Fibroblast of skin of left biceps (primary cell): Measurements from ENCODE around the gene EIF2B2.

ENCODE experiments used
- DNase-seq, 2 experiments: peaks; one replicate each; pipeline ENCODE4 v3.0.0-alpha.2; 2013; ENCODE audit warnings: low read depth in 2 of 2

Gene EIF2B2

DNA sequence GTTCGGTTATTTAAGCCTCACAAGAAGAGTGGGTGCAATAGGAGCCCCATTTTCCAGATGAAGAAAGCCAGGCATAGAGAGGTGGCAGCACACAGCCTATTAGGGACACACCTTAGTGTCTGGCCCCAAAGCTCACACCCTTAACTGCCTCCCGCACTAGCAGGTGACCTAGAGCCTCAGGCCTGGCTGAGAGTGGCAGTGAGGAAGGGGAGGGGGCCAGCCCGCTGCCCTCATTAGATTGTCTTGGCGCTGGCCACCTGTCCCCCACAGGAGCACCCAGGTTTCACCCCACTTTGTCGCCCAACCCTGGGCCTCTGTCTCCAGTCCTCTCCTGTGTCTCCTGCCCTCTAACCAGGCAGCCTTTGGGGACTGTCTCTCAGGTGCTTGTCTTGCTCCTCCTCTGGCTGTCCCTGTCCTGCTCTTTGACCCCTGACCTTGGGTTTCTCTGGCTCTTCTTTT is 28.8 kb upstream of the EIF2B2 start:
- no peak for DNase-seq

DNA sequence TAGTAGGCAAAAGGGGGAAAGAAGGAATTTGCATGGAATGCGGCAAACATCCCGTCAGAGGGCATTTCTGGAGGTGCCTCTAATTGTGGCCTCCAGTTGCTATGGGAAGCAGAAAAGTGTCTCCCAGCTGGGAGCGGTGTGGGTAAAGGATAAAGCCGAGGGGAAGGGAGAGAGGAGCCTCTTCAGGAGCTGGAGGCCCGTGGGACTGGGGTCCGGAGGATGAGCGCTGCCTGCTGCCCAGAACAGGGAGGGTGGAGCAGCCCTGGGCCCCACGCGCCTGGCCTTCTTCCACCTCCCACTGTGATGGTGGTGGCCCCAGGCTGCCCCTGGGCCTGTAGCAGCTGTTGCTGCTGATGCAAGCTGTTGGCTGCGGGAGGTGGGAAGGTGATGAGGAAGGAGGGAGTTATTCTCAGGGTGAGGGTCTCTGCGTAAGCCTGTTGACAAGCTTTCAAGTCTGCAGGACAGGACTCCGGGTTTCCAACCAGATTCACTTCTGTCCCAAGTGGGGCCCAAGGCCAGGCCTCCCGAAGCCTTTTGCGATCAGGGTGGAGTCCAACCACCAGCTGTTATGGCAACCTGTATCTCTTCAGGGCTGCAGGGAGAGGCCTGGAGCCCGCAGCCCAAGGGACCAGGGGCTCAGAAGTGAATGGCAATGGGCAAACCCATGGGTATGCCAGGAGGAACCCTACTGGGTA is 28.2 kb upstream of the EIF2B2 start:
- DNase-seq = no peak

DNA sequence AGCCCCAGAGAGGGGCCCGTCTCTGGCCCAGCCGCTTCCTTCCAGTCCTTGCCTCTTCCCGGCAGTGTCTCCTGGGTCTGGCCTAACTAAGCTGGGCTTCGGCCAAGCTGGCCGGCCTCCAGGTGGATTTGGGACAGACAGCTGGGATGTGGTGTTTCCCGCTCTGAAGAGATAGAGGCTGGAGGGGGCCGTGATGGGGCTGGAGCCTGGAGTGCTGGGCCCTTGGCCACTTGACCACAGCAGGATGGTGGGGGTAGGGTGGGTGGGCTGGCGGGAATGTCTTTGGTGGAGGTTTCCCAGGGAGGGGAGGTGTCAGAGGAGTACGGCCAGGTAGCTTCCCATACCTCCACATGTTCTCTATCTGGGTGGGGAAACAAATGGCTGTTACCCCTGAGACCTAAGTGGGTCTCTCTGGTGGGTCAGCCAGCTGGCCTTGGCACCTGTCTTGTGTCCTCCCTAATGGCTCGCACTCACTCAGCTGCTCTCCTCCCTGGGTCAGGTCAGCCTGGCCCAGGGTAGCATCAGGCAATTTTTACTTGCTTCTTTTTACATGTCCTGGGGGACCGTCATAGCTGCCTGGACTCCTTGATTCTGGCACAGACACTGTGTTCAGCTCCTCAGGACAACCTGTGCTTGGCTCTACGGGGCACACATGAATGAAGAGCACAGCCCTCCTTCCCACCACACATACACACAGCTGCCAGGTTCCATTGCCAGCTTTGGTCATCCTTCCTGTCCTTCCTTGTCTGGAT is 27.5 kb upstream of the EIF2B2 start:
- no peak for DNase-seq

DNA sequence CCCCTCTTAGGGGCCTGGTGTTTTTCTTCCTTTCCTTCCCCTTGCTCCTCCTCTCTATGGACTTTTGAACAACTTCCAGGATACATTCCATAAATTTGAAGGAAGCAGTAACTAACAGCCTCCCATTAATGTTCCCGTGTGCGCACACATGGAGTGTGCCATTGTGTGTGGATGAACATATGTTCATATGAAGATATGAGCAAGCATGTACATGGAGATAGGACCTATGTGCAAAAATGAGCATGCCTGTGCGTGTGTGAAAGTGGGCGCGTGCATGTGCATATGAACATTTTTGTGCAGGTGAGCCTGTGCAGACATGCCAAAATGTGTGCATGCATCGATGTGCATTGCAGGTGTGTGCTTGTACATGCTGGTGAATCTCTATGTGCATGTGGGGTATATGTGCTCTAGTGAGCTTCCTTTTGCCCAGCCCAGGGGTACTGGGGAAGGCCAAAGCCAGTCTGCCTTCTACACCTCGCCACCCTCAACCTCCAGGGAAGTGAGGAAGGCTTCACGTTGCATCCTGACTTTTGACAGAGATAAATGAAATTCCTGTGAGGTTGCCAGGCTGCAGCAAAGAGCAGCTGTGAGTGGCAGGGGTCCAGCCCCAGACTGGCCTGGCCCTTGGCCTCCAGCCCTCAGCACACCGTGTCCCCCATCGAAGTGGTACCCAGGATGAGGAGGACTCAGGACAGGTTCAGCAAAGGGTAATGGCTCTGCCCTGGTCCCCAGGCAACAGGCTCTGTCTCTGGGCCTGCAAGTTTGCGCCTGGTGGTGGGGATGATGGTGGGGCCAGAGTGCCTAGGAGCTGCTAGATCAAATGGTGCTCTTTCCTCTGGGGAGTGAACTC is 26.2 kb upstream of the EIF2B2 start:
- DNase-seq = no peak

DNA sequence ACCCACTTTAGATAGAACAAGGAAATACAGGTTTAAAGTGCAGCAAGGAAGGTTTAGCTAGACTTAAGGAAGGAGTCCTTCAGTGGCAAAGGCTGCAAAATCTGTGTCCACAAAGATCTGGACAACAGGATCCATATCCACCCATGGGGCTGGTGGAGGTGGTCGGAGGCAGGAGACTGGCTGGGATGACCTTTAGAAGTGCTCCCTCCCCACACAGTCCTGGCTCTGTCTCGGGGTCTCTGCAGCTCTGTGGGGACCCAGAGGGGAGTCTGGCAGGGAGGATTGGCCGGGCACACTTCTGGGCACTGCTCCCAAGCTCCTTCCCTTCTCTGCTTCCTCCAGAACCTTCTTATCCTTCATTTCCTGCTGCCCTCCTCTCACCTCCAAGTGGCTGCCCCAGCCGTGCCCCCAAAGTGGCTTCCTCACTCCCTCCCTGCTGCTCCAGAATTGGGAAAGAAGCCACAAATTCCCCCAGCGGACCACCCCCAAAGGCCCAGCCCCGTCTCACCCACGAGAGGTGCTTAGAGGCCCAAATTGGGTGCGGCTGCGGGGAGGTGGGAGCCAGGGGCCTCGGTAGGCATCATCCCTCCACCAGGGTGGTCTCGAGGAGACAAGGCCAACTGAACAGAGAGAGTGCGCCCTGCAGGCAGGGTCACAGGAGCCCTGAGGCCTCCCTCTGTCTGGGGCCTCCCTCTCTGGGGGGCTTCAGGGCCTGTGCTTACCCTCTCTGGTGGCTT is 25.4 kb upstream of the EIF2B2 start:
- no peak for DNase-seq

DNA sequence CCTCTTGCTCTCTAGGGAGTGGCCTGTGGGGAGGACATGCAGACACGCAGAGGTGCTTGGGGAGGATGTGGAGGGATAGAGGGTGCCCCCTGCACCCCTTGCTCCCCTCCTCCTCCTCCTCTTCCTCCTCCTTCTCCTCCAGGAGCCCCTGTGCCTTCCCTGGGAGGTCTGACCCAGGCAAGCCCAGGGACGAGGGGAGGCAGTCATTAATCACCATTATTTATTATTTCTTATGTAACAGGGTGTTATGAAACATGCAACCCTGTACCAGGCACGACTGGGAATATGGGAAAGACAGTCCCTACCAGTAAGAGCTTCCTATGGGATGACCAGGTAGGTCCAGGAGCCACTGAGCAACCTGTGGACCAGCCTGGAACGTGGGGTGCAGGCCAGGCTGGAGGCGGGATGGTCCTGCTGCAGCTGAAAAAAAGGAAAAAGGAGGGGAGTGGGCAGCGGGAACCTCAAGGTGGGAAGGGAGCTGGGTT is 24.8 kb upstream of the EIF2B2 start:
- DNase-seq = no peak

DNA sequence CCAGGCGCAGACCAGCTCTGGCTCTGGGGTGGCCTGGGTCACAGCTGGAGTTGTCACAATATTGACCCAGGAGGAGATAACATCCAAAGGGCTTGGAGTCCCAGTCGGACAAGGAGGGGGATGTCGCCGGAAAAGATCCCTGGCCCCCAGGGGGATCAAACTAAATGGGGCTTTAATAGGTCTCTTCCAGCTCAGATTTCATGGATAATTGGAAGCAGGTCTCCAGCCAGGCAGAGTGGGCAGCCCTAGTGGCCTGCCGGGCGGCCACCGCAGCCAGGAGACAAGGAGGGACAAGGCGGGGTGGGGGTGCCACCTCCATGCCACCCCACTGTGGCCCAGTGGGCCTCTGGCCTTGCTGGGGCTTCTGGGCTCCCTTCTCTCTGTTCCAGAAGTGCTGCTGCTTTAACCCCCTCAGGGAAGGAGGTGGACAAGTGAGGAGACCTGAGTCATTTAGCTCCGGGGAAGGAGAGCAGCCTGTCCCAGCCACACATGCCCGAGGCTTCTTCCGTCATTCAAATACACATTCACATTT is 24.2 kb upstream of the EIF2B2 start:
- DNase-seq = no peak

DNA sequence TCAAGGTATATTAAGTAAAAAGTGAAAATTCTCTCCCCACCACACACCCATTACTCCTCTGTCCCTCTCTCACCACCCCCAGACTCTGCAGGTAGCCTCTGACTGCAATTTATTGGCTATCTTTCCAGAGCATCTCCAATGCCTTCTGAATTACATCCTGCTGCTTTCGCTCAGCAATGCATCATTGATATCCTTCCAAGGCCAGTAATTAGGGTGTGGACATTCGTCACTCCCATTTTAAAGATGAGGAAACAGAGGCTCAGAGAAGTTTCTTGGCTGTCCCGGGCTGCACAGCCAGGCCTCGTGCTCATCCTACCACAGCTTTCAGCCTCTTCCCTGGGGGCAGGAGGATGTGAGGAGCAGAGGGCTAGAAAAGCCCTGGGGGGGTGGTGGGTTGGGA is 23.7 kb upstream of the EIF2B2 start:
- DNase-seq = no peak

DNA sequence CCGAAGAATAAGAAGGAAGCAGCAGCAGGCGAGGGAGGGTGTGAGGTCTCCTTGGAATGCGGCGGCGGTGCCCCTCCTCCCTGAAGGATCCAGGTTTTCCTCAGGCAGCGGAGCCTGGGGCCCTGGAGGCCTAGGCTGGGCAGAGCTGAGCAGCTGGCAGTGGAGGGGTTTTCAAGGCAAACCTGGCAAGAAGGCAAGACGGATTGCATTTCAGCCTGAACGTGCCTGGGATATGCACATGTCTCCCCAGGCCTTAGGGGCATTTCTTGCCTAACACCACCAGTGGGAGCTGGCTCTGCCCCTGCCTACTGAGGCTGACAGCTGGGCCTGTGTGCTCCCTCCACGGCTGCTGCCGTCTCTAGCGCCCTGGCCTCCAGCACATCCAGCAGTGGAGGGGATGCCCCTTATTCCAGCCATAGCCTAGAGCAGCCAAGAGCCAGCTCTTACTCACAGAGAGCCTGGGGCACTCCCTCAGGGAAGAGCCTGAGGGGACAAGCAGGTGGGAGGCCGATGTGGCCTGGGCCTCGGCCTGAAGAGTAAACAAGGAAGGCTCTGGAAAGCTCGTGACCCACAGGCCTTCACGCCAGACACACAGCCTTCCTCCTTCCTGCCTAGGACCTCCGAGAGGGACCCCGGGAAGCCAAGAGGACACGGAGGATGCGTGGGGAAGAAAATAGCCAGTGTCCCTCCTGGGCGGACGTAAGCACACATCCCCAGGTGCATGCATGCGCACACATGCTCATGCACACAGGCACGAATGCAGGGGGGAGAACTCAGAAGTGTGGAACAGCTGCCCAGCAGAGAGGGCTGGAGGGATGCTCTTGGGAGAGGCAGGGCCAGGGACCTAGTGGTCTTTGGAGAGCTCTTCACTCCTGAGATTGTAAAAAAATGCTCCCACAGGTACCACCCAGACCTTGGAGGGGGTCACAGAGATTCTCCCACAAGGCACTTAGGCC is 23.0 kb upstream of the EIF2B2 start:
- no peak for DNase-seq

DNA sequence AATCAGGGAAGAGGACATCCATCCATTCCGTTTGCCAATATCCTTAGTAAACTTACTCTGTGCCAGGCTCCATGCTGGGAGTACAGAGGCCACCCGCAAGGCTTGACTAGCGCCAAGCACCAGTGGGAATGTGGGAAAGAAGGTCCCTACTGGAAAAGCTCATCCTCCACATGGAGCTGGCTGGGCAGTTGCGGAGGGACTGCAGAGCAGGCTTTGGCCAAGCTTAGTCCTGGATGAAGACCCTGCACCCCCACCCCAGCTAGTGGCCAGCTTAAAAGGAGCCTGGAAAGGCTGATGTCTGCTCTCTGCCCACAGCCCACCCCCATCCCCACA is 22.4 kb upstream of the EIF2B2 start:
- no peak for DNase-seq

DNA sequence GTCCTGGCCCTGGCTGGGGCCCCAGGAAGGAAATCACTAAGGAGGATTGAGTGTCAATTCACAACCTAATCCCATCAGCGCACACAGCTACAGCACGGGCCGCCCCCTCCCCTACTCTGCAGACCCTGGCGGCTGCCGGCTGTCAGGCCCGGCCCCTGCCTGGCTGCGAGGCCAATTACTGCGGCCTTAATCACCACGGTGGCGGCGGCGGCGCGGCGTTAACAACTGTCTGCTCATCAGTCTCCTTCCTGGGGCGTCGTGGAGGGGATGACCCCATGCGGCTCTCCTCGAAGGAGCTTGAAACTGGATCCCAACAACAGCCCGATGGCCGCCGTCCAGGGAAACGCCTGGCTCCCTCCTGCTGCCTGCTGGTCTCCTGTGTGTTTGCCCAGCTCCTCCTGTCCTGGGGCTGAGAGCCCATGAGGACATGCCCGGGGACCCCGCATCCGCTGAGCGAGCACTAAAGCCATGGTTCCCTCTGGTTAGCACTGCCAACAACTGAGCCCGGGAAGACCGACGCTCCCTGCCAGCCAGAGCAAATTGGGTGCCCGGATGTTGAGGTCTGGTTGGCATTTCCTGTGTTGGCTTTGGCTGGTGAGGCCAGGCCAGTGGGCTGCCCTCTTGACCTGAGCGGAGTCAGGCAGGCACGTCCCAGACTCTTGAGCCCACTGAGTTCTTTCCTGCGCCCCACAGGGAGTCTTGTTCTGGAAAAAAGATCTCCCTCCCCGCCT is 21.8 kb upstream of the EIF2B2 start:
- no peak for DNase-seq

DNA sequence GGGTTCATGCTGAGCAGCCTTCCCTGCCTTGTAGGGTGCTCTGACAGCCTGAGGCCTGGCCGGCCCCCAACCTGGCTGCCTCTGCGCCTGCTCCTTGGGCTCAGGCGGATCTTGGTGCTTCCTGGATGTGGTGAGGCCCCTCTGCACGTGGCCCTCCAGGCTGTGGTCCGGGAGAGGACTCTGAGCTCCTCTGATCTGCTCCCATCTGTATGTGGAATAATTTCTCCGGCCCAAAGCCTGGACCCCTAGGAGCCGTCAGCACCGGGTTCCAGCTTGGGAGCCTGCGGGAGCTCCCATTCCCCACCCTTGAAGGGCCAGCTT is 21.3 kb upstream of the EIF2B2 start:
- DNase-seq = no peak

DNA sequence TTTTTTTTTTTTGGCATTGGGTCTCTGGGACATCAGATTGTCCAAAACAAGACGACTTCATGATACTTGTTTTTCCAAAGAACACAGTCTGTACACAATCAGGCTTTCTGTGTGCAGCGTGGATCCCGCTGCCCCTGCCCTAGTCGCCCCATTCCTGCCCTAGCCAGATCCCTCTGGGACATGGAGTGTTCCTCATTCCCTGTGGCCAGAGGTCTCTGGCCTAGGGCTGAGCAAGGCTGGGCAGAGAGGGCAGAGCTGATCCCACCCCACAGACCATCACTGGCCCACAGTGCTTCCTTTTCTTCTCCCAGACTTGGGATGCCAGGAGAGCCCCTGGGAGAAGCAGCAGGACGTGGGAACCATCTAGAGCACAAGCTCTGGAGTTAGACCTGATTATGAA is 20.9 kb upstream of the EIF2B2 start:
- DNase-seq = no peak

DNA sequence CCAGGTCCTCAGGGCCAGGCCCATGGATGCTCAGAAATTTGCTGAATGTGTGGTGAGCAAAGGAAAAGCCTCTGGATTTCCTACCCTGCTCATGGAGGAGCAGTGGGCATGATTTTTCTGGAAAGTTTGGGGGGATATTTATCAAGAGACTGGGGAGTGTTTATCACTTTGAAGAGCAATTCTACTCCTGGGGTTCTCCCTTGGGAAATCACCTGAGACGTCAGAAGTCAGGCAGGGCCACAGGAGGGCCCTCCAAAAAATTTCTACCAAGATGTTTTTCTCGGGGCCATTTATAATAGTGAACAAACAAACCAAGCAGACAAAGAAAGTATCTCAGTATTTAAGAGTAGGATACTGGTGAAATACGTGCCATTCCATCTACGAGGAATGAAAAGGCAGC is 20.1 kb upstream of the EIF2B2 start:
- DNase-seq = no peak

DNA sequence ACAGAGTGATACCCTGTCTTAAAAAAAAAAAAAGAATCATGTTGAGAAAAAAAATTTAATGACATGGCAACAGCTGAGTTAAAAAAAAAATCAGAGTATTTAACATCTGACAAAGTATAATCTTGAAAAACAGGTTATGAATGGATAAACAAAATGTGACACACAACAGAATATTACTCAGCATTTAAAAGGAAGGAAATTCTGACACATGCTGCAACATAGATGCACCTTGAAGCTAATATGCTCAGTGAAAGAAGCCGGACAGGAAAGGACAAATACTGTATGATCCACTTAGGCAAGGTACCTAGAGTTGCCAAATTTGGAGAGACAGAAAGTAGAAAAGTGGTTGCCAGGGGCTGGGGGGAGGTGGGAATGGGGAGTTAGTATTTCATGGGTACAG is 19.4 kb upstream of the EIF2B2 start:
- DNase-seq = no peak

DNA sequence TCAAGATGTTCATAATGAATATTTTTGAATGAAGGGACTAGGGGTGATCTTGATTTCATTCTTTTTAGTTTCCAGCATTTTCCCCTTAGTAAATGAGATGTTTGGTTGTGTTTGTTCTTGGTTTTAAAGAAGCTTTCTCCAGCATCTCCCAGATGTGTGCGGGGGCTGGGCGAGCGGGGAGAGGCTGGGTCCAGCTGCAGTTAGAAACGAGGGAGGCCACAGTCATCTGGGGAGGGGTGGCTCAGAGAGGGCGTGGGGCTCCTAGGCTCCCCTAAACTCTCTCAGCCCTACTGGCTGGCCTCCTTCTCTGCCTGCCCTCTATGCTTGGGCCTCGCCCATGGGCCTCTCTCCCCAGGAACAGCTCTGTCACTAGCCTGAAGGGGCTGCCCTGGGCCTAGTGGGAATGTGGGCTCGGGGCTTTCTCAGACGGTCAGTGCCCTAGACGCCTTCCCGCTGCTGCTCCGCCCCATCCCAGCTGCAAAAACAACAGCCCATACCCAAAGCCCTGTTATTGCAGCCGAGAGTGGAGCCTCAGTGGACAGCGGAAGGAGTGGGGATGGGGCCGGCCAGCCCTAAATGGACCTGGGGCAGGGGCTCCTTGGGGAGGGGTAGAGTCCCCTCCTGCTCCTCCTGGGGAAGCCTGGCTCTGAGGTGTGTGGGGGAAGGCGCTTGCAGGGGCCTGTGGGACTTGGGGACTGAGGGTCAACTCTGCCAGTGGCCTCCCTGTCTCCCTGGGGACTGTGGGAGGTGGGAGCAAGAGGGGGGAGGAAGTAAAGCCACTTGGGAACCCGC is 18.3 kb upstream of the EIF2B2 start:
- DNase-seq = no peak

DNA sequence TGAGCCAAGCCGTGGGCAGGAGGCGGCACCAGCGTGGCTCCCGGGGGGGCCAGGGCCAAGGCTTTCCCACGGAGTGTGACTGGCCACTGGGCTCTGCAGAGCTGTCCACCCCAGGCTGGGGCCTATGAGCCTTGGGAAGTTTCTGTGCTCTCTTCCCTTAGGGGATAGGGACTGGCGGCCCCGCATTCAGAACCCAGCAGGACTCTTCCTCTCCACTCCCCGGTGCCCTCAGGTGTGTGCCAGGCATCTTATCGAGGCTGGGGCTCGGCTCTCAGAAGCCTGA is 17.8 kb upstream of the EIF2B2 start:
- DNase-seq = no peak

DNA sequence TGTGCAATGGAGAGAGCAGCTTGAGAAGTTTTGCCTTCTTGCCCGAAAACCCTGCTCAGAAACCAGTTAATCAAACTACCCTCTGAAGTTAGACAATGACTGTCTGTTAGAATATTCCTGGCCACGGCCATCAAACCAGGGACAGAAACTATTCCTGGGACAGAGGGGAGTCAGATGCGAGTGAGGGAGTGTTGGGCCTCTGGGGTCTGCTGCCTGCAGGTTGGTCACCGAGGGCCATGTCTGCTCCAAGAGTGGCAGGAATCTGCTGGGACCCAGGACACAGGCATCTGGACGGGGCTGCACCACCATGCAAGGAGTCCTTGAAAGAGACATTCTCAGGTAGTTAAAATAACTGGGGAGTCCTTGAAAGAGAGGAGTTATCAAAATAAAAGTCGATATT is 16.9 kb upstream of the EIF2B2 start:
- no peak for DNase-seq

DNA sequence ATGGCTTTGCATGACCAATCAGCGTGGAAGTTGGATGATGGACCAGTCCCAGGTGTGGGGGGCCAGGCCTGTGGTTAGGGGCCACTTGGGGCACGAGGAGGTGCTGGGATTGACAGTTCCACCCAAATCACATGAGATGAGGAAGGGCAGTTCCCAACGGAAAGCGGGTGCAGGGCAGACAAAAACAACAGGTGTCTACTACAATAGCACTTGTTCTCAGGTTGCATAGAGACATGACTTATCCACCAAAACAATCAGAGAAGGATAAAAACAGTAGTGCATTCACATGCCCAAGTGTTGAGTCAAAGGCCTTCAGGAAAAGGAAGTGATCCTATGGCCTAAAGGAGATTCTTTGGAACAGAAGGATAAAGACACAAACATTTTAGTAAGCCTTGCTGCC is 14.6 kb upstream of the EIF2B2 start:
- no peak for DNase-seq
